ENCODE measurements around the gene ITFG2.

GRCh38 chr12:2801044-2801783 lies 11.3 kb upstream of the ITFG2 start:
- TF ChIP-seq EZH2 (IDR thresholded peaks at IDR 0.05; ENCODE audit: borderline replicate concordance, low read depth, low read length, poor library complexity, severe bottlenecking) (no peak), CTCF (conservative IDR thresholded peaks at IDR 0.05; ENCODE audit: low read depth, low read length) (no peak)
